Tibial artery (tissue), 4 donors: ENCODE measurements around the gene GTPBP6.
"Not testable (repeated sequence)": the region's sequence is repeated elsewhere in the genome, so short reads cannot be mapped to it uniquely, and the experiment has no call there.

Experiments
- DNase-seq, 2 donors: peaks; one replicate each; pipeline ENCODE4 v3.0.0-alpha.2; 2019
- H3K27ac ChIP-seq, 2 donors: fragments of 200-600 bp; sonication (generic) in 1 of 2; 1 replicate in 1 of 2; 2 replicates in 1 of 2; pipeline ENCODE4 v1.5.1; 2018 to 2019; ENCODE audit warnings: mild to moderate bottlenecking in 1 of 2
- H3K27me3 ChIP-seq, 2 donors: fragments of 200-600 bp; sonication (generic) in 1 of 2; one replicate each; pipeline versions ENCODE4 v1.5.1 to v1.6.0; 2016 to 2019
- H3K36me3 ChIP-seq, 3 donors: fragments of 200-600 bp; sonication (generic) in 2 of 3; one replicate each; pipeline ENCODE4 v1.5.1; 2016 to 2019; ENCODE audit warnings: mild to moderate bottlenecking in 2 of 3
- H3K4me1 ChIP-seq, 4 donors: fragments of 200-600 bp; sonication (generic) in 2 of 4; 1 replicate in 3 of 4; 2 replicates in 1 of 4; pipeline ENCODE4 v1.5.1; 2016 to 2019
- H3K4me3 ChIP-seq, 2 donors: fragments of 200-600 bp; sonication (generic) in 1 of 2; 1 replicate in 1 of 2; 2 replicates in 1 of 2; pipeline ENCODE4 v1.5.1; 2018 to 2019; ENCODE audit warnings: mild to moderate bottlenecking in 2 of 2
- H3K9me3 ChIP-seq, 3 donors: fragments of 200-600 bp; sonication (generic) in 1 of 3; one replicate each; pipeline ENCODE4 v1.5.1; 2016 to 2019
- intact Hi-C: fragments of 100-400 bp; cut with DNase I; formaldehyde crosslinking; loops from one replicate; pipeline ENCODE4 v1.15.0; 2023; ENCODE audit warnings: low total_unique reads
- TF ChIP-seq, protein P1 (sequence below), 2 experiments: fragments of 200-600 bp in 1 of 2; fragments of 450-650 bp in 1 of 2; IDR thresholded peaks; one replicate each; pipeline ENCODE4 v1.5.1; 2017 to 2019; ENCODE audit warnings: antibody characterized with exemption in 2 of 2, mild to moderate bottlenecking in 1 of 2, moderate library complexity in 1 of 2

The GTPBP6 gene

DNA sequence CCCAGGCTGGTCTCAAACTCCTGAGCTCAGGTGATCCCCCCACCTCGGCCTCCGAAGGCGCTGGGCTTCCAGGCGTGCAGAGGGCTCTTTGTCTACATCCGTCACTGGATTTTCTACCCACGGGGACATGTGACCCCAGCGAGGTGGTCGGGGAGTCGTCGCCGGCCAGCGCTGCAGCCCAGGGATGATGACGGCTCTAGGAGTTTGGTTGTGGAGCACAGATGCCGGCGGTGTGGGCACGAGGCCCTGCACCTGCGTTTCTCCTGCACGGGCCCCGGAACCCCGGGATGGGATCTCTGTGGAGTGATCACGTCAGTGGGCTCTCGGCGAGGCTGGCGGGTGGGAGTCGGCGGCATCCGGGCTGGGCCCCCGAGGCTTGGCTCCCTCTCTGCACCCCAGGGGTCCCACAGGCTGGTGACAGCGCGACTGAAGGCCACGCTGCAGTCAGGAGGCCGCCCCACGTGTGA is 9.1 kb upstream of the GTPBP6 start:
- peak in 1 of 2 donors; percentile 59 for DNase-seq
- Histone ChIP-seq H3K27ac (no peak overlapping the region), H3K27me3 (peaks cover 0 to 44% of the 10 kb centered on the region in 2 donors), H3K9me3 (no peaks in the 10 kb centered on the region), H3K36me3 (peaks cover 0 to 2% (median 0%) of the 10 kb centered on the region in 3 donors), H3K4me3 (no peak overlapping the region), H3K4me1 (peaks cover 0 to 23% (median 15%) of the 10 kb centered on the region in 4 donors)
- TF ChIP-seq, protein P1, sequence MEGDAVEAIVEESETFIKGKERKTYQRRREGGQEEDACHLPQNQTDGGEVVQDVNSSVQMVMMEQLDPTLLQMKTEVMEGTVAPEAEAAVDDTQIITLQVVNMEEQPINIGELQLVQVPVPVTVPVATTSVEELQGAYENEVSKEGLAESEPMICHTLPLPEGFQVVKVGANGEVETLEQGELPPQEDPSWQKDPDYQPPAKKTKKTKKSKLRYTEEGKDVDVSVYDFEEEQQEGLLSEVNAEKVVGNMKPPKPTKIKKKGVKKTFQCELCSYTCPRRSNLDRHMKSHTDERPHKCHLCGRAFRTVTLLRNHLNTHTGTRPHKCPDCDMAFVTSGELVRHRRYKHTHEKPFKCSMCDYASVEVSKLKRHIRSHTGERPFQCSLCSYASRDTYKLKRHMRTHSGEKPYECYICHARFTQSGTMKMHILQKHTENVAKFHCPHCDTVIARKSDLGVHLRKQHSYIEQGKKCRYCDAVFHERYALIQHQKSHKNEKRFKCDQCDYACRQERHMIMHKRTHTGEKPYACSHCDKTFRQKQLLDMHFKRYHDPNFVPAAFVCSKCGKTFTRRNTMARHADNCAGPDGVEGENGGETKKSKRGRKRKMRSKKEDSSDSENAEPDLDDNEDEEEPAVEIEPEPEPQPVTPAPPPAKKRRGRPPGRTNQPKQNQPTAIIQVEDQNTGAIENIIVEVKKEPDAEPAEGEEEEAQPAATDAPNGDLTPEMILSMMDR (IDR thresholded peaks at IDR 0.05): no peak
- intact Hi-C loops: no loop called here

DNA sequence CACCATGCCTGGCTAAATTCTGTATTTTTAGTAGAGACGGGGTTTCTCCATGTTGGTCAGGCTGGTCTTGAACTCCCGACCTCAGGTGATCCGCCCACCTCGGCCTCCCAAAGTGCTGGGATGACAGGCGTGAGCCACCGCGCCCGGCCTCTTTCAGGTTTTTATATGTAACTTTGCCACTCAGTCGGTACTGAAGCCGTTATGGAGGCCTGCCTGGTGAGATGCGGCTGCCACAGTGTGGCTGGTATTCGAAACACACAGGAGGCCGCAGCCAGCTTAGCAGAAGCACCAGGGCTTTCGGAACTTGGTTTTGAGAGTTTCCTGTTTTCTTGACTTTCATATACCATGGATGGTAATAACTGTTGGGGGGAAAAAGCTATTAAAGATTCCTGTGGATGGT is 6.1 kb upstream of the GTPBP6 start:
- H3K9me3 ChIP-seq, H3K4me3 ChIP-seq, intact Hi-C loops, H3K36me3 ChIP-seq, H3K27ac ChIP-seq: not testable (repeated sequence)
- peak in 1 of 2 donors; percentile 51 for DNase-seq
- peaks cover 0 to 25% (median 15%) of the 10 kb centered on the region in 4 donors for H3K4me1 ChIP-seq
- H3K27me3 ChIP-seq: peaks cover 0 to 21% of the 10 kb centered on the region in 2 donors

DNA sequence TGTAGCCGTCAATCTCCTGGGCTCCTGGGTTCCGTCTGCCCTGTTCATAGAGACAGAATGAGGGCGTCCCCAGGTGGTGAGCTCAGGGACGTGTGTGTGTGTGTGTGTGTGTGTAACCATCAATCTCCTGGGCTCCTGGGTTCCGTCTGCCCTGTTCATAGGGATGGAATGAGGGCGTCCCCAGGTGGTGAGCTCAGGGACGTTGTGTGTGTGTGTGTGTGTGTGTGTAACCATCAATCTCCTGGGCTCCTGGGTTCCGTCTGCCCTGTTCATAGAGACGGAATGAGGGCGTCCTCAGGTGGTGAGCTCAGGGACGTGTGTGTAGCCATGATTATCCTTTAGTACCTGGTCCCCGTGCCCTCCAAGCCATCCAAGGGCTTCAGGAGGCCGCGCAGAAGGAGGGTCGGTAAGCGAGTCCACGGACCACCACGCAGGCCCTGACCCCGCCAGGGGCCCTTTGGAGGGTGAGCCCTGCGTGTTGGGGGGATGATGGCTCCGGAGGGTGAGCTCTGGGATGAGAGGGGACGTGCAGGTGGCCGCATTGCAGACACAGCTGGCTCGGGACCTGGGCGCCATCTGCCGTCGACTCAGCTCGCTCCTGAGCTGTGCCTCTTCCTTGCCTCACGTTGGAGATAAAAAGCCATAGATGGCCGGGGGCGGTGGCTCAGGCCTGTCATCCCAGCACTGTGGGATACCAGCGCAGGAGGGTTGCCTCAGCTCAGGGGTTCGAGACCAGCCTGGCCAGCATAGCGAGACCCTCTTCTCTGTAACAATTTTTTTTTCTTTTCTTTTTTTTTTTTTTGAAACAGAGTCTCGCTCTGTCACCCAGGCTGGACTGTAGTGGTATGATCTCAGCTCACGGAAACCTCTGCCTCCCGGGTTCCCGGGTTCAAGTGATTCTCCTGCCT is 5.4 kb upstream of the GTPBP6 start:
- peak; percentile 12 to 63 for DNase-seq
- Histone ChIP-seq H3K9me3 (no peaks in the 10 kb centered on the region), H3K27ac (no peak overlapping the region), H3K4me1 (peaks cover 0 to 29% (median 17%) of the 10 kb centered on the region in 4 donors), H3K4me3 (no peak overlapping the region), H3K36me3 (no peaks in the 10 kb centered on the region), H3K27me3 (peaks cover 0 to 21% of the 10 kb centered on the region in 2 donors)
- intact Hi-C loops: no loop called here
- TF ChIP-seq, protein P1 (IDR thresholded peaks at IDR 0.05): no peak

DNA sequence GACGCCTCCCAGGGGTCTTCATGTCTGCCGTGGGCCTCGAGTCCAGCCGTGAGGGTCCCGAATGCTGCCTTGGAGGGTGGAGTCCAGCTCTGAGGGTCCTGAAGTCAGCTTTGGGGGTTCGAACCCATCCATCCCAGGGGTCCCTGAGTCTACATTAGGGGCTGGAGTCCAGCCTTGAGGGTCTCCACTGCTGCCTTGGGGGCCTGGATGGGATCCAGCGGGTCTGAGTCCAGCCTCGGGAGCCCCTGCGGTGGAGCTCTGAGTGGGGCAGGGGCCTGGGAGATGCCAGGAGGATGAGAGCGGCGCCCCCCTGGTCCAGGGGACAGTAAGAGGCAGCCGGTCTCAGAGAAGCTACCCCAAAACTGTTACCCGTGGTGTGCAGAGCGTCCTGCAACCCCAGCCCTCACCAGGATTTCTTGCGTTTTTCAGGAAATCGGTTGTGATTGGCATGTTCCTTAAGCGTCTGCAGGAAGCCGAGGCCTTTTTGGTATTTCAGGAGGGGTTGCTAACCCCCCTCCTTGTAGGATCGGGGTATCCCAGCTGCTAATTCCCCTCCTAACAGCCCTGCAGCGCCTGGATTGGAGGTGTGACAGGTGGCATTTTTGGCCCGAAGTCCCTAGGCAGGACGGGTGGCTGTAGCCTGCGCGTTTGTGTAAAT is 1.7 kb upstream of the GTPBP6 start:
- intact Hi-C loops: no loop called here
- Histone ChIP-seq H3K36me3 (peaks cover under 1 to 12% (median 8%) of the 10 kb centered on the region in 3 donors), H3K27me3 (peaks cover 0 to 11% of the 10 kb centered on the region in 2 donors), H3K27ac (peak overlapping the region; percentile 84 to 89), H3K4me1 (peaks cover 0 to 38% (median 17%) of the 10 kb centered on the region in 4 donors), H3K9me3 (no peaks in the 10 kb centered on the region), H3K4me3 (peak overlapping the region; percentile 76 to 97)
- peak; percentile 26 to 72 for DNase-seq
- TF ChIP-seq, protein P1 (IDR thresholded peaks at IDR 0.05): no peak

DNA sequence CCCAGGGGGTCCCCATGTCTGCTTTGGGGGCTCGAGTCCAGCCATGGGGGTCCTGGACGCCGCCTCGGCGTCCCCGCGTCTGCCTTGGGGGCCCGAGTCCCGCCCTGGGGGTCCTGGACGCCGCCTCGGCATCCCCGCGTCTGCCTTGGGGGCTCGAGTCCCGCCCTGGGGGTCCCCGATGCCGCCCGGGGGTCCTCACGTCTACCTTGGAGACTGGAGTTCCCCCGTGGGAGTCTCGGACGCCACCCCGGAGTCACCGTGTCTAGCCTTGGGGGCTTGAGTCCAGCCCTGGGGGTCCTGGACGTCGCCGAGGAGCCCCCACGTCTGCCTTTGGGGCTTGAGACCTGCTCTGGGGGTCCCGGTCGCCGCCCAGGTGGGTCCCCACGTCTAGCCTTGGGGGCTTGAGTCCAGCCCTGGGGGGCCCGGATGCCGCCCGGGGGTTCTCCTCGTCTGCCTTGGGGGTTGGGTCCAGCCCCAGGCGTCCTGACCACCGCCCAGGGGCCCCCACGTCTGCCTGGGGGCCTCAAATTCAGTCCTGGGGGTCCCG is 1.1 kb upstream of the GTPBP6 start:
- Histone ChIP-seq H3K27me3 (peaks cover 0 to 9% of the 10 kb centered on the region in 2 donors), H3K4me1 (peaks cover 0 to 38% (median 17%) of the 10 kb centered on the region in 4 donors), H3K4me3 (peak overlapping the region; percentile 76 to 97), H3K27ac (peak overlapping the region; percentile 84 to 89), H3K9me3 (no peaks in the 10 kb centered on the region), H3K36me3 (peaks cover 7 to 18% (median 14%) of the 10 kb centered on the region in 3 donors)
- TF ChIP-seq, protein P1 (IDR thresholded peaks at IDR 0.05): no peak
- peak; percentile 26 to 75 for DNase-seq
- intact Hi-C loops: loop anchor here (5.0 to 10.0 kb wide), 3 partner anchors 68 to 1133 kb away; partner anchors contain the start of genes ASMTL, PPP2R3B and SLC25A6
